Fibroblast of the aortic adventitia (primary cell): Measurements from ENCODE around the gene WDFY1. TPM values are rescaled to one million over a fixed set of nuclear protein-coding genes. Genes with fewer than 3 reads are reported as not detected.

Experiments
- DNase-seq: peaks from one replicate; pipeline ENCODE4 v3.0.0-alpha.2; 2010; ENCODE audit warnings: low read depth
- H3K4me3 ChIP-seq: 2 replicates; pipeline ENCODE4 v1.5.1; 2011; ENCODE audit warnings: low read depth, mild to moderate bottlenecking, control low read depth, low read length, moderate library complexity
- CTCF ChIP-seq: IDR thresholded peaks from 2 replicates; pipeline ENCODE4 v1.5.1; 2011; ENCODE audit warnings: mild to moderate bottlenecking, low read length, control low read depth, inconsistent platforms; ENCODE audit not compliant: insufficient read depth
- total RNA-seq: library from RNA; depleted of rRNA; stranded (reverse); fragments of >200 nt; gene quantifications from 2 replicates; pipeline ENCODE4 v1.2.3, GENCODE V29; 2012; ENCODE audit warnings: low replicate concordance

The WDFY1 gene
- total RNA-seq, 1 donor, result 95.4 TPM

- DNase-seq, result peak; percentile 95
- peak within 1 kb of the TSS; percentile 85 for H3K4me3 ChIP-seq
- TF ChIP-seq CTCF, result no peak
Observed at GRCh38 chr2:223957092-223957851, 12.1 kb upstream of the WDFY1 start, which contains the start of gene MRPL44. MRPL44 (plus strand) TSS chr2:223957463; CDS start chr2:223957473, 10 bp downstream.

- TF ChIP-seq CTCF, result no peak
- no peak for DNase-seq
- H3K4me3 ChIP-seq, result no peak overlapping the region
Observed at GRCh38 chr2:223956300-223956699, 11.2 kb upstream of the WDFY1 start.

GRCh38 chr2:223954401-223954800 lies 9.3 kb upstream of the WDFY1 start:
- DNase-seq, result peak; percentile 82
- peak; percentile 9 for TF ChIP-seq CTCF
- no peak overlapping the region for H3K4me3 ChIP-seq

- TF ChIP-seq CTCF, result no peak
- no peak overlapping the region for H3K4me3 ChIP-seq
- DNase-seq, result no peak
Observed at GRCh38 chr2:223952280-223952968, 7.3 kb upstream of the WDFY1 start.

- TF ChIP-seq CTCF, result no peak
- no peak overlapping the region for H3K4me3 ChIP-seq
- no peak for DNase-seq
Observed at GRCh38 chr2:223950448-223951347, 5.6 kb upstream of the WDFY1 start.

- no peak for TF ChIP-seq CTCF
- no peak for DNase-seq
- H3K4me3 ChIP-seq, result no peak overlapping the region
Observed at GRCh38 chr2:223949241-223949840, 4.2 kb upstream of the WDFY1 start.
